Measurements from ENCODE around the gene USE1.

USE1 gene

GRCh38 chr19:17262557-17262956, 47.4 kb downstream of the USE1 start:
- Histone ChIP-seq H3K9me2 (replicated peaks; ENCODE audit: low read depth, low read length) (no peaks in the 10 kb centered on the region), H3K9ac (ENCODE audit: low read depth, low read length, poor library complexity, severe bottlenecking) (no peak overlapping the region), H3K27me3 (ENCODE audit: insufficient read depth, low read length, poor library complexity, severe bottlenecking) (no peaks in the 10 kb centered on the region), H3K36me3 (ENCODE audit: insufficient read depth, low read length) (no peaks in the 10 kb centered on the region), H2AFZ (ENCODE audit: low read length) (no peak overlapping the region), H3K4me2 (ENCODE audit: low read depth, low read length, poor library complexity, severe bottlenecking) (no peak overlapping the region), H3K4me1 (ENCODE audit: insufficient read depth, low read length, poor library complexity, severe bottlenecking) (peaks cover 8% of the 10 kb centered on the region), H3K4me3 (ENCODE audit: low read length, poor library complexity, severe bottlenecking) (no peak overlapping the region), H3F3A (ENCODE audit: low read depth) (no peaks in the 10 kb centered on the region), H3K79me2 (ENCODE audit: insufficient read depth, low read length) (peaks cover 3% of the 10 kb centered on the region), H4K20me1 (ENCODE audit: insufficient read depth, low read length, poor library complexity, severe bottlenecking) (no peaks in the 10 kb centered on the region), H3K9me3 (ENCODE audit: insufficient read depth, low read depth, low read length) (peaks cover 4% of the 10 kb centered on the region; the same call in 1 of the 2 replicates)
- TF ChIP-seq CTCF (conservative IDR thresholded peaks at IDR 0.05; ENCODE audit: low read length) = no peak
- no peak for TF ChIP-seq EZH2phosphoT487 (IDR thresholded peaks at IDR 0.05; ENCODE audit: borderline replicate concordance)

- peaks cover 4% of the 10 kb centered on the region; the same call in 1 of the 2 replicates for H3K9me3 ChIP-seq (ENCODE audit: insufficient read depth, low read depth, low read length)
- TF ChIP-seq EZH2phosphoT487 (IDR thresholded peaks at IDR 0.05; ENCODE audit: borderline replicate concordance) (no peak), CTCF (conservative IDR thresholded peaks at IDR 0.05; ENCODE audit: low read length) (no peak)
- H3K9ac ChIP-seq (ENCODE audit: low read depth, low read length, poor library complexity, severe bottlenecking) = peak overlapping the region; percentile 23
- H3K4me1 ChIP-seq (ENCODE audit: insufficient read depth, low read length, poor library complexity, severe bottlenecking) = peaks cover 8% of the 10 kb centered on the region
- no peaks in the 10 kb centered on the region for H3K36me3 ChIP-seq (ENCODE audit: insufficient read depth, low read length)
- peaks cover 17% of the 10 kb centered on the region for H3K79me2 ChIP-seq (ENCODE audit: insufficient read depth, low read length)
- peak overlapping the region; percentile 50; the same call in 1 of the 2 replicates for H2AFZ ChIP-seq (ENCODE audit: low read length)
- no peaks in the 10 kb centered on the region for H4K20me1 ChIP-seq (ENCODE audit: insufficient read depth, low read length, poor library complexity, severe bottlenecking)
- H3K9me2 ChIP-seq (replicated peaks; ENCODE audit: low read depth, low read length) = no peaks in the 10 kb centered on the region
- no peaks in the 10 kb centered on the region for H3F3A ChIP-seq (ENCODE audit: low read depth)
- no peaks in the 10 kb centered on the region for H3K27me3 ChIP-seq (ENCODE audit: insufficient read depth, low read length, poor library complexity, severe bottlenecking)
- no peak overlapping the region for H3K4me3 ChIP-seq (ENCODE audit: low read length, poor library complexity, severe bottlenecking)
- H3K4me2 ChIP-seq (ENCODE audit: low read depth, low read length, poor library complexity, severe bottlenecking) = no peak overlapping the region
Measured at GRCh38 chr19:17263712-17264640, 48.8 kb downstream of the USE1 start.

- Histone ChIP-seq H3F3A (ENCODE audit: low read depth) (no peaks in the 10 kb centered on the region), H3K36me3 (ENCODE audit: insufficient read depth, low read length) (no peaks in the 10 kb centered on the region), H3K4me1 (ENCODE audit: insufficient read depth, low read length, poor library complexity, severe bottlenecking) (peaks cover 8% of the 10 kb centered on the region), H4K20me1 (ENCODE audit: insufficient read depth, low read length, poor library complexity, severe bottlenecking) (no peaks in the 10 kb centered on the region), H3K79me2 (ENCODE audit: insufficient read depth, low read length) (peaks cover 20% of the 10 kb centered on the region), H3K9ac (ENCODE audit: low read depth, low read length, poor library complexity, severe bottlenecking) (peak within 1 kb of the TSS; percentile 23), H2AFZ (ENCODE audit: low read length) (peak within 1 kb of the TSS; percentile 50), H3K9me2 (replicated peaks; ENCODE audit: low read depth, low read length) (no peaks in the 10 kb centered on the region), H3K4me2 (ENCODE audit: low read depth, low read length, poor library complexity, severe bottlenecking) (no peak within 1 kb of the TSS), H3K9me3 (ENCODE audit: insufficient read depth, low read depth, low read length) (peaks cover under 1% of the 10 kb centered on the region; the same call in 1 of the 2 replicates), H3K27me3 (ENCODE audit: insufficient read depth, low read length, poor library complexity, severe bottlenecking) (no peaks in the 10 kb centered on the region), H3K4me3 (ENCODE audit: low read length, poor library complexity, severe bottlenecking) (no peak within 1 kb of the TSS)
- TF ChIP-seq EZH2phosphoT487 (IDR thresholded peaks at IDR 0.05; ENCODE audit: borderline replicate concordance) (no peak), CTCF (conservative IDR thresholded peaks at IDR 0.05; ENCODE audit: low read length) (no peak)
Measured at GRCh38 chr19:17264641-17264979, 49.5 kb downstream of the USE1 start, which contains the start of gene USHBP1. TSS of gene USHBP1 (minus strand) at chr19:17264745. CDS start at chr19:17264299, 446 bp downstream.
